ENCODE data around the gene FBN2.

FBN2 gene

DNA sequence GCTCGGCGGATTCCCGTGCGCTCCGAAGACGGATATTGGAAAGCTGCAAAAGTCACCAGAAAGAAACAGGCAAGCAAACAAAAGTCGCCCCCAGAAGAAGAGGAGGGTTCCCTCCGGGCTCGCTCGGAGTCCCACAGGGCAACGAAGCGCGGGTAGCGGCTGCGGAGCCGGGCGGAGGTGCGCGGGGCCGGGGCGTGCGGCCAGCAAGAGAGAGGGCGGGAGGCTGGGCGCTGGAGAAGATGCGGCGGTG, at the start of gene FBN2:
Gene FBN2 (minus strand): TSS at position 246 of the 250 bp plus-strand sequence. CDS start 642 bp downstream, outside the sequence.
- DNase-seq (ENCODE audit: low read depth in 2 of 2): no peak

DNA sequence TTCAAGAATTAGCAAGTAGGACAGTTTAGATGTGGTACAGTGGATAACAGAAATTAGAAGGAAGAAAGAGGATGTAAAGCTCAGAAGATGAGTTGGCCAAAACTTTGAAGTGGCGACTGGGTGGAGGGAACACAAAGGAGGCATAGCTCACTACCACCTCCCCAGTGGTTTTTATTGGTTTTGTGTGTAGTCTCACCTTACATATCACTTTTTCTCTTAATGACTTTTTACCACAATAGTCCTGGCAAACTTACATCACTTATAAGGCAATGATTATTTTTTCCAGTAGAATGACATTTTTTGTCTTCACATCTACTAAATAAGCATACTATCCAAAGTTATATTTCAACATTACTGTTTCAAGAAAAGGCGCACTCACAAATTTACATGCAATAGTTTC, 49.2 kb upstream of the FBN2 start:
- no peak for DNase-seq (ENCODE audit: low read depth in 2 of 2)

DNA sequence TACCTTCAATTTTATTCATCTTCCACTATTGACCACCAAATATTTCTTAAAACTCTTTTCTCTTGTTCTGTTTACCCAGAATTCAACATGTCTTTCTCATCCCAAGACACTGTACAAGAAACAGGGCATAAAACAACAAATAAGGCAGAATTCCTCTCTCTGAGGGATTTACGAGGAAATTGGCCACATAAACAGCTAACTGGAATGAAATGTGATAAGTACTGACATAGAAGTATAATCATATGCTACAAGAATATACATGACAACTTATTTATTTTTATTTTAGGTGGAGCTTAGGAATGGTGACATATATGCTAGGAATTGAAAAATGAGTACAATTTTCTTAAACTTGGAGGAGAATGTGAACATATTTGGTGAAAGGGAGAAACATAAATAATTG, 48.8 kb upstream of the FBN2 start:
- DNase-seq (ENCODE audit: low read depth in 2 of 2): peak; percentile 31 to 41

DNA sequence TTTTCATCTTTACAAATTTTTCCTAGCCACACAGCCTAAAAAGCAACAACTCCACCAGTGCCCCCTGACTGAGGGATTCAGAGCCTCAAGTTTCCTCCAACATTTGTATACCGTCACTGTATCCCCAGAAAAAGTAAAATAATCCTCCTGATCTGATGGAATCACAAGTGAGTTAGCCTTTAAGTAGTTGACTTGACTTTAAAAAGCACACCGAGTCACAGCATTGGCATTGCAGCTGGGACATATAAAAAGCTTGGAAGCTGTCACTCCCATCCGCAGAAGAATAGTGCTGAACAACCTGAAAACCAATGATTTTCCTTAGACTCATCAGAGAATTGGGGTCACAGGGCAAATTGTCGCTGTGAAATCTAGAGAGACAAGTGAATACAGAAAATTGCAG, 41.6 kb upstream of the FBN2 start:
- DNase-seq (ENCODE audit: low read depth in 2 of 2): no peak

DNA sequence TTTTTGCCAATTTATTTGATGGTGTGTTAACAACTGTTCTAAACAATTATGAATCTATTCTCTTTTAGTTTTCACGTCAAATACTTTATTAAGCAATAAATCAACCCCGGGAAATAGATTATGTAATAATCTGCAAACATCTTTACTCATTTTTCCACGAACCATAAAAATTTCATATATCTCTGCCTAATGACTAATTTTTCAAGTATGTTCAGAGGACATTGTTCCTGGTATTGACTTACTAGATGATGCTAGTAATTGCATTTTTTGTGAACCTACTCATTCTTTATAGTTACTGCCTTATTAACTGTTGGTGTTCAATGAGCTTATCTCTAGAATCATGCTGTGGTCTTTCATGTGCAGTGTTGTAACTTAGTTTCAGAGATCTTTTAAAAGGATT, 41.0 kb upstream of the FBN2 start:
- peak; percentile 90 to 93 for DNase-seq (ENCODE audit: low read depth in 2 of 2)

DNA sequence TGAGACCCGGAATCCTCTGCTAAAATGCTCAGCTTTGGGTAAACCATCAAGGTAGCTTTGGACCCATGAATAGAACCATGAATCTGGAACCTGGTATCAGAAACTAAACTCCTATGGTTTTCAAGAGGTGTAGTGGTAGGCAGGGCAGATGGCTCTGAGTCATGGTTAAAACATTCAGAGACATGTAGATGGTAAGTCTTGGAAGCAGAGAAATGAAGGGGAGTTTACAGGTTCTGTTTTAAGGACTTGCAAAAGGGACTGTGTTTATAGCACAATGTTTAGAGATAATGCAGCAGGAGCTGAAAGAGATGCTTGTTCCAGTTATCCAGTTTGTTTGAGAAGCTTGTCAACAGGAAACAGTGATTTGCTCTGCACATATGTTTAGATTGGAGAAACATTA, 36.0 kb upstream of the FBN2 start:
- DNase-seq (ENCODE audit: low read depth in 2 of 2): no peak

DNA sequence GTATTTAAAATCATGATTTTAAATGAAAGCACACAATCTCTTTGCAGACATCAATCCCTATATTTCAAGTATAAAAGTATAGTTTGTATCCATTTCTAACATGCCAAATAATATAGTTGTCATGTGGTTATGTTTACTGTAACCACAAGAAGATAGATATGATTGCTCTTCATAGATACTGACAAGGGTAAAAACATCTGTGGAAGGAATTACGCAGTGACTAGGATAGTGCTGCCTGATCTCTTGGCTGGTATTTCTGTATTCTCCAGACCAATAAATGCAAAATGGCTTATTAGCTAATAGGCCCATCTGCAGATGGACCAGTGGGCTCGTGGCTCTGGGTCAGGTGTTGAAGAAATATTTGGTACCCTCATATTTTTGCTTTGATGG, 34.9 kb upstream of the FBN2 start:
- peak; percentile 59 for DNase-seq (ENCODE audit: low read depth in 2 of 2)

DNA sequence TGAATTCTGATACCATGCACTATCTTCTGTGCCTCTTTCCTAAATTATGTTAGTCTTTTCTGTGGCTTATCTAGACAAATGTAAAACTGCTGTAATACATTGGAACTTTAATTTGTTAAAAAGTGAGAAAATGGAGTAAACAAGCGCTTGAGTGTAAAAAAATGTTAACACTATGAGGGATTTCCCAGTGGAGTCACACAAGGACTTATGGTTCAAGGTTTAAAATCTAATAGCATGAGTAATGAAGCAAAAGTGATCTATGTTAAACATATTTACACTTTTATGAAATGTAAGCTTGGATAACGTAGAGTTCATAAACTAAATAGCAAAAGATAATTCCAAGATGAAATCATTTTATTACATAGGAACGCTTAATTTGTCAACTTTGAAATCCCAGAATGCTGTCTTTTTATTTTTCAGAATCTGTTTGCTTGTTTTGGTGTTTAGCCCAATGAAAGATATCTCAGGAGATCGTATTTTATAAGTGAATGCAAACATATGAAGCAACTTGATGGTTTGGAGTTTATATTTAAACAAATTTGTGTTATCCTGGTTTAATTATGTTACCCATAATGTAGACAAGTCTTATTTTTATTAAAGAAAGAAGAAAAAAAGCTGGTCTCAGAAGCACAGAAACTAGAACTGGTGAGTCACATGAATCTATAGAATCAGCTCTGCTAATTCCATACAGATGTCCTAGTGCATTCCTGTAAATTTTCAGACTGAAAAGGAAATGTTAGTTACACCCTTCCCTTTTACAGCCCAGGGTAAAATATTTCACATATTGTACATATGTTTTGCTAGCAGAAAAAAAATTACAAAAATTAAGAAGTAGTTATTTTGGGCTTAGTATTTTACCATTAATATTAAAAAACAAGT, 34.2 kb upstream of the FBN2 start:
- peak; percentile 85 to 86 for DNase-seq (ENCODE audit: low read depth in 2 of 2)

DNA sequence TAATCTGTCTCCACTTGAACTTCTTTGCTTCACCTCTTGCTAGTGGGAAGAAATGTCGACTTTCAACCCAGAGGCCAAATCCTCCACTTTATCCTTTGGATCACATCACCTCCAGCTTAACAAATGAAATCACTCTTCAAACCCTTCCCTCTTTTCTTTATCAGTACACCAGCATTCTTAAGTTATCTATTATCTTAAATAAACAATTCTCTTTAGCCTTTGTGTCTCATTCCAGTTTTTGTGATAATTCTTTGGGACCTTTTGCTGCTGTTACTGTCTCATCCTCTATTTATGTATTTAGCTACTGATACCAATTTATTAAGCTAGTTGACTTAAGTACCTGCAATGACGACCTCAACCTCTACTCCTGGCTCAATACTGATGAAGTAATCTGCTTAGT, 28.1 kb upstream of the FBN2 start:
- no peak for DNase-seq (ENCODE audit: low read depth in 2 of 2)

DNA sequence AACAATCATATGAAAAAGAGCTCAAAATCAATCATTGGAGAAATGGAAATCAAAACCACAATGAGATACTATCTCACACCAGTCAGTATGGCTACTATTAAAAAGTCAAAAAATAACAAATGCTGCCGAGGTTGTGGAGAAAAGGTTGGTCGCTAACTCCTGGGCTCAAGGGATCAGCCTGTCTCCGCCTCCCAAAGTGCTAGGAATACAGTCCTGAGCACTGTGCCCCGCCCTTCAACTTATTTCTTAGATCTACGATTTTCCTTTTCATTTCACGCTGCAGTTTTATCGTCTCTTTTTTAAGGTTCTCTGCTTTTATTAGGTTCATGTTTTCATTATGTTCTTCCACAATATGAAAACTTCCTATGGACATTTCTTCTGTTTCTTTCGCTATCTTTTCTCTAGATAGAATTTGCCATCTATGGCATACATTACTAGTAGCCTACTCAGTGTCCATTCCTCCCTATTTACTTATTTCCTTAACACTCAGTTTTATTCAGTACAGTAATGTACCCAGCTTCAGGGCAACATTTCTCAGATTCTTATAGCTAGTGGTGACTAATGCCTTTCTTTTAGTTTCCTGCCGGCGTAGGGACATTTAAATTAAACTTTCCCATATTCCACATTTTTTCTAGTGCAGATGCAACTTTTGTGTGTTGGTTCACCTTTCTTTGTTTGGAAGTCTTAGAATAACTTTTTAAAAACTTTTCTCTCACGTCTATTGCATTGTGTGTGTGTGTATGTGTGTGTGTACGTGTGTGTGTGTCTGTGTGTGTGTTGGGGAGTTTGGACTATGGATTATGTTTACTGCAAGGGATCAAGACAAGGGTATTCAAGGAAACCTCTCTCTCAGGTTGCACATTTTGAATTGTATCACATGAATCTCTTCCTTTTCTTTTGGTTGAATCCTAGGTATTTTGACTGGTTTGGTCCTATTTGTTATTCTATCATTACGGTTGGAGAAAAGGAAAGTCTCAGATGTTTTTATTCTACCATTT, 21.6 kb upstream of the FBN2 start:
- DNase-seq (ENCODE audit: low read depth in 2 of 2): no peak

DNA sequence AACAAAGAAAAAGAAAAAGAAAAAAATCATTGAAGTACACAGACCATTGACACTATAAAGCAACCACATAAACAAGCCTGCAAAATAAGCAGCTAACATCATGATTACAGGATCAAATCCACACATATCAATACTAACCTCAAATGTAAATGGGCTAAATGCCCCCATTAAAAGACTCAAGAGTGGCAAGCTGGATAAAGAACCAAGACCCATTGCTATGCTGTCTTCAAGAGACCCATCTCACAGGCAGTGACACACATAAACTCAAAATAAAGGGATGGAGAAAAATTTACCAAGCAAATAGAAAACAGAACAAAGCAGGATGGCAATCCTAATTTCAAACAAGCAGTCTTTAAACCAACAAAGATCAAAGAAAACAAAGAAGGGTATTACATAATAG, 15.7 kb upstream of the FBN2 start:
- DNase-seq (ENCODE audit: low read depth in 2 of 2): no peak

DNA sequence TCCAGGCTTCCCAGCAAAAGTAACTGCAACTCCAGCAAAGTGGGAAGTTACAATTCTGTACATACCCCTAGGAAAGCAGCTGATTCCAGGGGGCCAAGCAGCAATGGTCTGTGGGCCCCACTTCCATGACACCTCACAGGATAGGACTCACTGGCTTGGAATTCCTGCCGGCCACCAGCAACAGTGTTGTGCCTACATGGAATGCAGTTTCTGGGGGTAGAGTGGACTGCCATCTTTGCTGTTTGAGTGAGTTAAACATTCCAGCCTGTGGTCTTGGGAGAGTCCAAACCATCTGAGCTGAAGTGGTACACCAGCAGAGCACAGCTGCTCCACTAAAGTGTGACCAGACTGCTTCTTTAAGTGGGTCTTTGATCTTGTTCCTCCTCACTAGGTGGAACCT, 13.4 kb upstream of the FBN2 start:
- no peak for DNase-seq (ENCODE audit: low read depth in 2 of 2)

DNA sequence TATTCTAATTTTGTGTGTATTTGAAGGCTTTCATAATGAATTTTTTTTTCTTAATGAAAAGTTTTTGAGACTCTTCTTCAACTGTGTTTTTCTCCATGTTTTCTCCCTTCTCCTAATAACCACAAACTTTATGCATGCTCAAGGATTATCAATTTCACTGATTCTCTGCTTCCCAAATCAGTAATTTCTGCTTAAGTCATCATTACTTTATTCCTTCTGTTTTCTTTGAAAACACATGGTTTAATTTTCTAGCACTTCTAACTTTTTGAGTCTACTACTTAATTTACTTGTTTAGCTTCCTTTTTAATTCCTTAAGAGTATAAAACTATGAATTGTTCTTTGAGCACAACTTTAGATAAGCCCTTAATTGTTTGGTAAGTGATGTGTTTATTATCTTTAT, 11.5 kb upstream of the FBN2 start:
- DNase-seq (ENCODE audit: low read depth in 2 of 2): no peak

DNA sequence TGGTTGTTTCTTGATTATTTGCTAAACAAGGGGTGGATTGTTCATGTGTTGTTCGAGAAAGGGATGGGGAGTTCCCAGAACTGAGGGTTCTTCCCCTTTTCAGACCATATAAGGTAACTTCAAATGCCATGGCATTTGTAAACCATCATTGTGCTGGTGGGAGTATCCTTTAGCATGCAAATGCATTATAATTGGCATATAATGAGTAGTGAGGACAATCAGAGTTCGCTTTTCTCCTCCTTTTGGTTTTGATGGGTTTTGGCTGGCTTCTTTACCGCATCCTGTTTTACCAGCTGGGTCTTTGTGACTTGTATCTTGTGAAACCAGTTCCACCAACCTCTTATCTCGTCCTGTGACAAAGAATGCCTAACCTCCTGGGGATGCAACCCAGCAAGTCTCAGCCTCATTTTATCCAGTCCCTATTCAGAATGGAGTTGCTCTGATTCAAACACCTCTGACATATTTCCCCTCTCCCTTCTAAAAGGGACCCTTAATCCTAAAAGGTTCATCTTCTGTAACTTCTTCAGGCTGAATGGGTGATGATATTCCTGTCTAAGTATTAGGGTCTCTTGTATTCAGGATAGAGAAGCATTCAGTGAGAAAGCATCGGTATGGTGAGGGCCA, 8.7 kb upstream of the FBN2 start:
- no peak for DNase-seq (ENCODE audit: low read depth in 2 of 2)

DNA sequence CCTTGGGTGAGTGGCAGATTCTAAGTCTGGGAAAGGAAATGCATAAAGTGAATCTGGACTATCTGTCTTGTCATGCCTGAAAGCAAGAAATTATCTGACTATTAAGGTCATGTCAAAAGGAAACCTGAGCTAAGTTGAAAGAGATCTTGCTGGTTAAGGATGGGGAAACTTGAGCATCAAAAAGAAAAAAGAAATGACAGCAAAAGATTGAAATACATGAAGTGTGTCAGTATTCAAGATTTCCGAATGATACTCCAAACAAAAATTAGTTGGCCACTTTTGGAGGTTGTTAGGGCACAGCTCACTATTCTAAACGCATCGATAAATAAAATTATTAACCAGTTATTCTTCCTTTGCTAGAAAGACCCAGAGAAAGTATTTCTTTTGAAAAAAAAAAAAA, 3.3 kb upstream of the FBN2 start:
- DNase-seq (ENCODE audit: low read depth in 2 of 2): no peak

DNA sequence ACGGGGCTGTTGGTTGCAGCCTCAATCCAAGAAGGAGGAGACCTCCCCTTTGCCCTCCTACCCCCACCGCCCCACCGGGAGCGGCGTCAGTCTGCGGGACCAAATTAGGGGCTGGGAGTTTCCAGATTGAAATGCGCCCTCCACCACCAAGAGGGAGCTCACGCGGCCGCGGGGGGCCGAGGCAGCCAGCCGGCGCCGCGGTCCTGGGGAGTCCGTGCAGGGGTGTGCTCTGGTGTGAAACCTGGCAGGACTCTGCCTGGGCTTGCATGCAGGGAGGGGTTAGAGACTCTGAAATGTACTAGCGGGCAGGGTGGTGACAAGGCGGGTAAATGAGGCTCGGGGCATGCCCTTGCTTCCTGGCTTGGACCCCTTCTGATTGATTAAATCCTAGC, 989 bp upstream of the FBN2 start:
- DNase-seq (ENCODE audit: low read depth in 2 of 2): no peak

DNA sequence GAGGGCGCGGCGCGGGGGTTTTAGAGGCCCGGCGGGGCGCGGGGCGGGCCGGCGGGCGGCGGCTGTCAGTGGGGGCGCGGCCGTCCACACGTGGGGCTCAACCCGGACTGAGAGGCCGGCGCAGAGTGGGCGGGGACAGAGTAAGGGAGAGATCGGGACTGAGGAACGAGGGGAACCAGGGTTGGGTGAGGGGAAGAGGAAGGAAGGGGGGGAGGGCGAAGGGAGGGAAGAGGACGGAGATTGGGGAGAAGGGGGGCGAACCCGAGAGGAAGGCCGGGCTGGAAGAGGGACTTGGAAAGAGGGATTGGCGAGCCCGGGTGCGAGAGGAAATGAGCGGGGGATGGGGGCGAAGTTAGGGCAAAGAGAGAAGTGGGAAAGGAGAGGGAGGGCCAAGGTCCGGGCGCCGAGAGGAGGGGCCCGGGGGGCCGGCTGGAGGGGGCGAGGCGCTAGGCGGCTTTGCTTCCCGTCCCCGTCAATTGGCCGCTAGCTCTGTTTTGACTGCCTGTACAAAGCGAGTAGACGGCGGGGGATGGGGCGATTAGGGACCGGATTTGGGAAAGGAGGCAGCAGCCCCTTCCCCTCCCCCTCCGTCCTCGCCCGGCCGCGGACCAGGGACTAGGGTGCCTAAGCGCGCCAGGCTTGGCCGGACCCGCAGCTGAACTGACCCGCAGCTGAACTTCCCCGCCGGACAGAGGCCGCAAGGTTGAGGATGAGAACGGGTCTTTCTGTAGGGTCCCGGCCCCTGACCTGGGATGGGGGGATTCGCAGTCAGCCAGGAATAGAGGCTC, 399 bp upstream of the FBN2 start:
- peak; percentile 85 to 88 for DNase-seq (ENCODE audit: low read depth in 2 of 2)

DNA sequence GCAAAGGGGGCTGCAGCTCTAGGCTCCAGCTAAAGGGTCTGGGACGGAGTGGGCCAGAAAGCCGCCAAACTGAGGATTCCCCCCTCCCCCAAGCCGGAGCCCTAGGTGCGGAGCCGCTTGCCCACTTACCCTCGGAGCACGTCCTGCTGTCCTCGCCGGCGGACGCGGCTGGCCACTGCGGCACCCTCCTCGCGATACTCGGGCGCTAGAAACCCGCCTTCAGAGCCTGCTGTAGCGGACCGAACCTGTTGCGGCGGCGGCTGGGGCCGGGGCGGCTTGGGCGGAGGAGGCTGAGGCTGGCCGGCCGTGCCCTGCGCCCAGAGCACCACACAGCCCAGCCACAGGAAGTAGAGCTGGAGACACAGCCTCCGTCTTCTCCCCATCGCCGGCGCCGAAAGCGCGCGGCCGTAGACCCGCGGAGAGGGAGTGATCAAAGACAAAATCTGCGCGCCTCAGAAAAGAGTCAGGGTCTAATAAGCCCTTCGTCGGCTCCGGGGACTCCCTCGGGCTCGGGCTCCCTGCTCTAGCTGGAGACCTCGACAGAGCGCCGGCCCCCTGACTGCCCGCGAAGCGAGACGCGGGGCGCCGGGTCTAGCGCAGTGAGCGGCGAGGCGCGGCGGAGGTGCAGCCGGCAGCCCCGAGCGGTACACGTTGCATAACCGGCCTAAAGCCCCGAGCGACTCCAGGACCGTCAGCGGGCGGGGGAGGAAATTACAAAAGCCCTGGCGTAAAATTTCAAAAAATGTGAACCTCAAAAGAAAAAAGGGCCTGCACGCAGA, 635 bp downstream of the FBN2 start:
- peak; percentile 44 for DNase-seq (ENCODE audit: low read depth in 2 of 2)

DNA sequence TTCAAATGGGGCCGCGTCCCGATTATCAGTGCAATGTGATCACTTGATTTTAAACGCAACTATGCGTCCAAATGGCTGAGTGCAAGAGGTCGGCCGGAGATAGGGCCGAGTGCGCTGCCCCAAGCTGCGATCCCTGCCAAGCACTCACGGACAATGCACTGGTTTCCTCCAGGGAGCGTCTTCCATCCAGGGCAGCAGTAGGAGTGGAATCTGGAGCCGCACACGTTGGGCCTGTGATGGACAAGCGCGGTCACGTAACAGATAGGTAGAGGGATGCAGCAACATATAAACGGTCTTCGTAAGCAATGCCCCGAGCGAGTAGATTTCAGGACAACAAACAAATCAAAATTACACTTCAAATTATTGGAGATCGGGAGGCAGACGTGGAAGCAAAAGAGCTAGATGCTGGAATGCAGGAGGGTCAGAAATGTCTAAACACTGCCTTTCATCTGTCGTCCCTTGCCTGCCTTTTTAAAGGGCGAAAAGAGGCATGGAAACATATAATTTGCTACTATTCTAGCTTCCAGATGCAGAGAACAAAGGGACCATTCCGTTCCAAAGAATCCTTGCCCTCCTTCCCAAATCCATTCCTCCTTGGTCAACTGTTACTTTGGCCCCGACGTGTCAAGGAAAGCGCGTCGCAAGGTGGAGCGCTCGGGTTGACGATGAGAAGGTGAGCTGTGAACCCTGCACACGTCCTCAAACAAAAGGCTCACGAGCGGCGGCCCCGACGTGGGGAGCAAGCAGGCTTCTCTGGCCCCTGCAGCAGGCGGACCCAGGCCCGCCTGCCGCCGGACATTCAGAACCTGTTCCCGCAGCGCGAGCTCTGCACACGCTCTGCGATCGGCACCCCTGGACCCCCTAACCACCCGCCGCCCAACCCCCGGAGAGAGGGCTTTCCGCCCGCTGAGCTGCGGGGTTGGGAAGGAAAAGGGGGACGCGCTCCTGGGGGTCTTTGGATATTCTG, 1.5 kb downstream of the FBN2 start:
- DNase-seq (ENCODE audit: low read depth in 2 of 2): no peak

DNA sequence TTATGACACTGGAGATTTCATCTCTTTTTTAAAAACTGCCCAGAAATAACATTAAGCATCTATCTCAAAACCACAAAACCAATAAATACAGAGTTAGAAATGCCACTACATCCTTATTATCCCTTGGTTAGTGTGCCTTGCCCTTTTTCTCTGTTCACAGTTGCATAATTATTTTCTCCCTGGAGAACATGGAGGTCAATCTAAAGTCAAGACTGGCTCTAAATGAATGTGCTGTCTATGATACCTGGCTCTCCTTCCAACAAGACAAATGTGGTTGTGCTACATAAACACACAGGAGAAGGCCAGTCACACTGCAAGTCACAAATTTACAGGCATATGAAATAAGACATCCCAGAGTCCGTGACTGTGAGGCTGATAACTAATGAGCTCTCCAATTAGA, 2.8 kb downstream of the FBN2 start:
- no peak for DNase-seq (ENCODE audit: low read depth in 2 of 2)
